ENCODE results near the gene ALLC.
"Not testable (repeated sequence)": the region's sequence is repeated elsewhere in the genome, so short reads cannot be mapped to it uniquely, and the experiment has no call there.

Gene ALLC

GRCh38 chr2:3656762-3657721 is 958 bp upstream of the ALLC start:
- no peak for DNase-seq

DNA sequence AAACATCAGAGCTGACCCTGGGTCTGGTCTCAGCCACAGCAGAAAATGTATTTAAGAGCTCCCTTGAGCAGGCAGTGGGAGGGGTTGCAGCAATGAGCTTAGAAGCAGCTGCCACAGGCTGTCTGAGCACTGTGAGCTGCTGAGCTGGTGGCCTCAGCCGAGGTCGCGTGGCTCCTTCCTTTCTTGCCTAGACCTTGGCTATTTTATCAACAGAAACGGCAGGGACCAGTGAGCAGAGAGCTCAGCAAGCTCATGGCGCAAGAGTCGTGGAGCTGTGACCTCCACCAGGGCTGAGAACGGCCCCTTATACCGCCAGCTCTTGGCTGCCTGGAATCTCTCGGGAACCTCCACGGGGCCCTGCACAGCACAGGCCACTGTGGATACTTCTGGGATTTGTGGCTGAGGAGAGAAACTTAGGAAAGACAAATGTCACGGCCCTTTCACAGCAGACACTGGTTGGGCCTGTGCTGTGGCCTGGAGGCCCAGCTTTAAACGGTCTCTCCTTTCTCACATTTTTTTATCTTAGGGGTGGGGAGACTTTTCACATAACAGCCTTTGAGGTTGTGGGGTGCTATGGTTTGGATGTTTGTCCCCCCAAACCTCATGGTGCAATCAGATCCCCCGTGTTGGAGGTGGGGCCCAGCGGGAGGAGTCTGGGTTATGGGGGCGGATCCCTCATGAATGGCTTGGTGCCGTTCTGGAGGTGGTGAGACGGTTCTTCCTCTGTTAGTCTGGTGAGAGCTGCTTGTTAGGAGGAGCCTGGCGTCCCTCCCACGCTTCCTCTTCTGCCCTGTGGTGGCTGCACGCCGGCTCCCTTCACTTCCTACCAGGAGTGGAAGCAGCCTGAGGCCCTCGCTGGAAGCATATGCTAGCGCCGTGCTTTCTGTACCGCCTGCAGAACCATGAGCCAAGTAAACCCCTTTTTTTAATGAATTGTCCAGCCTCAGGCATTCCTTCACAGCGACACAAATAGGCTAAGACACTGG is 1.7 kb downstream of the ALLC start:
- DNase-seq = no peak

GRCh38 chr2:3660640-3661039 is 2.6 kb downstream of the ALLC start:
- DNase-seq = not testable (repeated sequence)

DNA sequence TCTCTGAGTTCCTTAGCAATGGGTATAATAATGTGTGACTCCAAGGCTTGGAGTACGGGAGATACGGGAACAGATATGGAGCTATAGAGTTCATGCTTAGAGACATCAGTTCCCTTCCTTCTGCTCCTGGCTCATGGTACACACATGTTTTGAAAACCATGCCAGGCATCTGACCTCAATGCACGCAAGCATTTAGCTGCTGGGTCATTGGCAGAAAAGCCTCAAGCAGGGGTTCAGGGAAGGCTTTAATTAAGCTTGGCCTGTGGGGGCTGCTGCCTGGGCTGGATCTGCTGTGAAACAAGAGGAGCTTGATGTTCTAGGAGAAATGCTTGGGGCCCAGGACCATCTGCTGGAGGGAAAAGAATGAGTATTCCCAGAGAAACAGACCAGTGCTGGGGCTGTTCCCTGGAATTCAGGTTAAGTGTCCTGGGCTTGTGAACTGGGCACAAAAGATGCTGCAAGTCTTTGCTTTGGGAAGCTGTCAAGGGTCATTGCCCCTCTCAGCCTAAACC is 3.2 kb downstream of the ALLC start:
- DNase-seq = no peak

GRCh38 chr2:3662239-3662638 is 4.2 kb downstream of the ALLC start:
- no peak for DNase-seq

GRCh38 chr2:3664118-3664517 is 6.1 kb downstream of the ALLC start:
- DNase-seq = no peak

DNA sequence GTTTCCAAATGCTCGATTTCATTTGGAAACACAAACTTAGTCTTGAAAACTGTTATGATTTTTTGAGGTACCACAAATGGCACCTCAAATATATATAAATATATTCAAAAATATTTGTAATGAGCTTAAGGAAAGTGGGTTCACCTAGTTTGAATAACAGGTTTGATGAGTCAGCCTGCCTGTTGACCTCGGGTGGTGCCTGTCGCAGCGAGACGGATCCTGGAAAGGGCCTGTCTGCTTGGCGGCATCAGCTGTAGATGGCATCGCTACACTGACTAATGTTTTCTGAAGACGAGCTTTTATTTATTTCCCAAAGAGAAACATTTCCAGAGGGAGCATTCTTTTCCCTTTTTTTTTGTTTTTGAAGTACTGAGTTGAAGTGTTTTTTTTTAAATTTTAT is 6.9 kb downstream of the ALLC start:
- DNase-seq = no peak

DNA sequence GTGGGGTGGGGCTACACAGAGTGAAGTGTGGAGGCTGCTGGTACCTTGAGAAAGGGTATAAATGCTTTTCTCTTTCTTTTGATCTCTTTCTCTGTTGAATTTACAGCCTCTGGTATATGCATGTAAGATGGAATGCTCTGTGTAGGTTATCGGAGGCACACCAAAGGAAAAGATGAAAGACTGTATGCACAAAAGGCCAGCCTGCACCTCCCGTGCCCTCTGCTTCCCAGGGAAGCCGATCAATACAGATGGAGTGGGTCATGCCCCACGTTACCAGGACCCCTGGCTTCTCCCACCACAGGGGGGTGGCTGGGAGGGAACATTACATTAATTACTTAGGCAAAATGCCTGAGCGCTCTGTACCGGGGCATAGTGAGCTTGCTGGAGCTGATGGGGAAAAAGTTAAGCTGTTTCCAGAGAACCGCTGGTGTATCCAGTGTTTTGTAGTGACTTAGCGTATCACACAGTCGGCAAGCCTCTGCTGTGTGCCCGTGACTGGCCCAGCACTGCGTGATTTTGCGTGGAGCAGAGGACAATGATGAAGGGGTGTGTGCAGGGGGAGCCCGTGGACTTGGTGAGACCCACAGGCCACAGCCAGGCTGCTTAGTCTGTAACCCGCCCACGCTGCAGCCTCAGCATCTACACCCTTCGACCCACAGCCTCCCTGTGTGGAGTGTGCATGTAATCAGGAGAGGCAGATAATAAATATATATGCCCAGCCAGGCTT is 8.0 kb downstream of the ALLC start:
- no peak for DNase-seq

DNA sequence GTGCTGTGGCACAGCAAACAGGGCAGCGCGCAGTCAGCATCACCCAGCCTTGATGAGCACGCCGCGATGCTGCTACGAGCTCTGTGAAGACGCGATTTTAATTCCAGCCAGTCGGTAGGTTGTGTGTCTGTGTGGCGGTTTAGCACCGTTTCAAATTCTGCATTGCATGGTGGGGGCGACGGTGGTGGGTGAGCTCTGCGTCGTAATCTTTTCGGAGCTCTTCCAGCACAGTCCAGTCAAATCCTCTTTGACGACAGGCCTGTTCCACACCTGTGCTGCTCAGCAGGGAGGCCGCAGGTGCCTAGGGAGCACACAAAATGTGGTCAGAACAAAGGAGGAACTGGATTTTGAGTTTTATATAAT is 8.6 kb downstream of the ALLC start:
- DNase-seq = no peak

DNA sequence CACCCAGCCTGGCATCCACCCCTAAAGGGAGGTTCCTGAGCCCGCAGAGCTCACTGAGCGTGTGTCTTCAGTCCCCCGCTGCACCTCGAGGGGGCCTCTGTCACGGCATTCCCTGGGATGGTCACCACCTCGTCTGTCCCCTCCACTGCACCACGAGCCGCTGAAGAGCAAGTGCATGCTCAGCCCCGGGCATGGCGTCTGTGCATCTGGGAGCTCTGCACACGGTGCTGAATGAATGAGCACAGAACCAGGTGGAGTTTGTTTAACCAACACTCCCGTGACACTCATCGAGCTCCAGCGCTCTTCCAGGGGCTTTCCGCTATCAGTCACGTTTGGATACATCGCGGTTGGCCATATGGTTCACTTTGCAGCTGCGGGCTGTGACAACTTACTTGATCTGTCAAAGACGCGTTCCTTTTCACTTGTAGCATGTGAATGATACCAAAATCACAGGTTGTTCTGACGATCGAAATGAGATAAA is 9.2 kb downstream of the ALLC start:
- no peak for DNase-seq

DNA sequence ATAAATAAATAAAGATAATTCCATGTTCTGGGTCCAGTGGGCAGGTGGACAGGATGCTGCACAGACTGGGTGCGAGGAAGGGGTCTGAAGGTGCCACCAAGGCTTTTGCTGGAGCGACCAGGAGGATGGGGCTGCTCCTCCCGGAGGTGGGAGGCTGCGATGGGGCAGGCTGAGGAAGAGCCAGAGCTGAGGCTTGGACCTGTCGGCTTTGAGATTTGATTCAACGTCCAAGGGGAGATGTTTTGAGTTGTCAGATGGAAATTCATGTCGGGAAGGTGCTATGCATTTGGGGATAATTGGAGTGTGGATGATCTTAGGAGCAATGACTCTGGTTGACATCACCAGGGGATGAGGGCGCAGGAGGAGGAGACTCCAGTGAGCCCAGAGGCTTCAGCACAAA is 11.7 kb downstream of the ALLC start:
- DNase-seq = no peak

DNA sequence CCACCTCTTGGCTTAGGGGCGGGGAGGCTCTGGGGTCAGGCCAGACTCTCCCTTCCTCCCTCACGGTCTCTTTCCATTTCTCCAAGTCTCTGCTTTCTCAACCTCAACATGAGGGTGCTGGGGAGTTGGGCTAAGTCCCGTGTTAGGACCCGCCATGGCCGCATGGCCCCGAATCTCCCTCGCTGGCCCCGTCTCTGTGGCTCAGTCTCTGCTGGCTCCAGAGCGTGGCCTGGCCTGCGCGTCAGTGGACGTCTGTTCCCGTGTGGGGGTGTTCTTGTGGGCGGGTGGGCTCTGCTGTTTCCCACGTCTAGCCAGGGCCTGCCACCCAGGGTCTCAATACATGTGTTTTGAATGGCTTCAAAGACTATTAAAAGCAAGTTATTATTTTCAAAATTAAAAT is 12.4 kb downstream of the ALLC start:
- no peak for DNase-seq

GRCh38 chr2:3670941-3671340 is 12.9 kb downstream of the ALLC start:
- DNase-seq = no peak

DNA sequence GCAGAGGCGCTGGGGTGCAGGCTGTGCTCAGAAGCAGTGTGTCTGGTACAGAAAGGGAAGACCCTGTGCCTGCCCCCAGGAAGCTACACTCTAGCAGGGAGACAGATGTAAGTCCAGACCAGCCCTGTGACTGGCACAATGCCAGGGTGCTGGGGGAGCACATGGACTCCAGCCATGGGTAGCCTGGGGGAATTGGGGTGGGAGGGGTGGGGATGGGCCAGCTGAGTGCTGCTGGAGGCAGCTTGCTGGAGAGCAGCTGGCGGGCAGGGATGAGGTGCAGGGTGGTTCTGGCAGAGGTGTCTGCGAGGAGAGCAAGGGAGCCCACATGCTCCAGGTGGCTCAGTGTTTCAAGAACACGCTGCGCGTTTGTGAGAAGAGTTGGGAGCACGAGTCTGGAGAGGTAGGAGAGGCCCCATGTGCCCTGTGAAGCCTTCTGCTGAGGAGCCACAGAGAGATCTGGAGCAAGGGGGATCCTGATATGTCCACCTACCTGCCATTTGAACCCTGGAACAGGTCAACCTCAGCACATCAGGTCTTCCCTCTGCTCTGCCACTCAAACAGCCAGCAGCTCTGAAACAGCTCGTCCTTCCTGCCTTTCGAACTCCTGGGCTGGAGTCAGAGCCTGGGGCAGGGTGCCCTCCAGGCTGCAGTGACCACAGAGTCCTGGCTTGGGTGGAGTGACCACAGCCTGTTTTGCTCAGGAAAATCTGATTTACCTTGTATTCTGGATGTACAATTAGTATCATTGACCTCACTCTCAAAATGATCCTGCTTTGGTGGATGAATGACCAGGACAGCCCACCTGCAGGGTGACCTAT is 15.1 kb downstream of the ALLC start:
- no peak for DNase-seq

DNA sequence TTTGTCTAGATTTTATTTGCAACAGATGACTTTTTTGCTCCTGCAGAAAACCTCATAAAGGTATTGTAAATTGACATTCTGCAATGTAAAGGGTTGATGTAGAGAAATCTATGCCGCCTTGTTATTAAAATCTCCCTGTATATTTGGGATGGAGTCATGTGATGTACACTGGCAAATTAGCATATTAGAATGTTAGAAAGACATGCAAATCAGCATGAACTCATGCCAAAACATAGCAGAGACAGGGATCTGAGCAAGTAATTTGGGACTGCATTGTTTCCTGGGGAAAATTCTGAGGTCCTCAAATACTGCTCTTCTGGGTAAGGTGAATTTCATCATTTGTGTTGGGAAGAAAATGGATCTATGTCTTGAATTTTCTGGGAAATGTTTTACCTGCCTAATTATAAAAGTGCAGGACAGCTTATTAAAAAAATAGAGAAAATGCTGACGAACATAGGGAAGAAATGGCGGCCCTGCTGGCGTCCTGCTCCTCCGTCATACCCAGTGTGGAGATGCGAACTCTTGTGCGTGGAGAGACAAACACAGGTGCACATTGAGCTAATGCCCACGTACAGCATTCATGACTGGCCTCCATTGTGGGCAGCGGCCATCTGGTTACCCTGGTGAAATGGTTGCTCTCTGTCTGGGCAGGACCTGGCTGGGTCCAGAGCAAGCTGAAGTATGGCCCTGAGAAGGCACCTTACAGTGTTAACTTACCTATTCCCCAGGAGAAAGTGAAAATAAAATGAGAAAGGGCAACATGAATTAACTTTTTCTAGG is 16.3 kb downstream of the ALLC start:
- DNase-seq = no peak

DNA sequence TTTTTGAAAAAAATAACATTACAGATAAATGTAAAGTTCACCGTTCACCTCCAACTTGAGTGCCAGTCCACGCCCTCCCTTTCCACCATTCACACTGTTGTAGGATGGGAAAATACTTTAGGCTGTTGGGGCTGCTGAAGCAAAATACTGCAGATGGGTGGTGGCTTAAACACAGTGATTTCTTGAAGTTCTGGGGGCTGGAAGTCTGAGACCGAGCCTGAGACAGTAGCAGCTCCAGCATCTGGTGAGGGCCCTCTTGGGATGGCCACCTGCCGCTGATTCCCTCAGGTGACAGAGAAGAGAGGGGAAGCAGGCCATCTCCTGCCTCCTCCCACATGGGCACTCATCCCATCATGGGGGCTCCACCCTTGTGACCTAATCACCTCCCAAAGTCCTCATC is 17.7 kb downstream of the ALLC start:
- no peak for DNase-seq

- no peak for DNase-seq
Measured at GRCh38 chr2:3677436-3677835, 19.4 kb downstream of the ALLC start.

DNA sequence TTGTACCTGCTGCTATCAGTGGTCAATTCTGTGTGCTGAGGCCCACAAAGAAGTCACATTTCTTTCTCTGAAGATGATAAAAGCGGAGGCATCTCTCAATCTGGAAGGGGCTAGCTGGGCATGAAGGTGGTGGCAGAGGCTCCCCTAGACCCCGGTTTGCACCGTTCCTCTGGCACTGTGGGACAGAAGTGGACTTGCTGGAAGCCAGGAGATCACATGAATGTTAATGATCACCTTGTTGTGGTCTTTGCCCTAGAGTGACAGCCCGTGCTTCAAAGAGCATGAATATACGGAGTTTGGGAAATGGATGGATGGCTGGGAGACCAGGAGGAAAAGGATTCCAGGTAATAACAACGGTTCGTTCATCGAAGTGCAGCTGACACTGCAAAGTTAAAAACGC is 20.2 kb downstream of the ALLC start:
- no peak for DNase-seq

DNA sequence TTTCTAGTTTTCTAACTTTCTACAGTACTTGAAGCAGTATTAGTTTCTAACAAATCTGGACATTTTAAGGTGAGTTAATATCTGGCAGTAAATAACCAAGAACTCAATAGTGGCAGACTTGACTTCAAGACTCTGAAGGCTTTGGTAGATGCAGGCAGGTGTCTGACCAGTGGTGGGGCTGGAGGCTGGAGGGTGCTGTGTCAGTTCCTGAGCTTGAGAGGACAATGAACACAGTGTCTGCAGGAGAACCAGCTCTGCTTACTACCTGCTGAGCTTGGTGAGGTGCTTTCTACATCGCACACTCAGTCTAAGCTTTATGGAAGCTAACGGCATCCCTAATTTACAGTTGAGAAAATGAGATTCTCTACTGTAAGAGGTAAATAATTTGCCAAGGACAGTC is 21.2 kb downstream of the ALLC start:
- no peak for DNase-seq

DNA sequence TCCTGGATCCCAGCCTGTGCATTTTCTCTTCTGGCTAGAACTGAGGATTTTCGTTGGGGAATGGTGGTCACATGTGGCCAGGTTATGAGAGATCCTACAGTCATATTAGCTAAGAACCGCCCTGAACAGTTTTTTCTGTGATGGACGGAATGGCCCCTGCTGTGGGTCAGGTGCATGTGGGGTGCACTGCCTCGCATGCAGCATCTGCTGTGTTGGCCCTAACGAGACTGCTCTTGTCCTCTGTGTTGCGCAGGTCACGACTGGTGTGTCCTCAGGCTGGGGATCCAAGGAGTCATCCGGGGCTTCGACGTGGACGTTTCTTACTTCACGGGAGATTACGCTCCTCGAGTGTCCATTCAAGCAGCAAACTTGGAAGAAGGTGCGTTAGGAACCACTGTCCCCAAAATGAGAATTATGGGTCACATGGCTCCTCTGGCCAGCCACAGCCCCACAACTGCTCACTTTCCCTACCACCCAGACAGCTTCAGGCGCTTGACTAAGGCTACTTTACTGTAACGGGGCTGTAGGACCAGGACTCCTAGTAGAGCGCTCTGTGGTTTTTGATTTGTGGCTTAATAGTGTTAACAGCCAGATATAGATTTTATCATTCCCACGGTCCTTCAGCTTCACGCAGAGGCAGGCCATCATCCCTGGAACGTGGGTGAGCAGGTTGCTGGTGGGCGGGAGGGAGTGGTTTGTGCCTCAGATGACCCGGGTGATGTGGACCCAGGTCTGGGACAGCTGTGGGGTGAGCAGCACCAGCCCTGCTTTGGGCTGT is 21.8 kb downstream of the ALLC start:
- DNase-seq = no peak

Data from NCI-H526 treated with DMSO at 0.1 percent for 48 hours (cell line).